HepG2 (cell line): Measurements from ENCODE around the gene TMC8. TPM values are rescaled to one million over a fixed set of nuclear protein-coding genes. Genes with fewer than 3 reads are reported as not detected.

Experiments used
- ETV6 ChIP-seq: sonication (generic); formaldehyde crosslinking; conservative IDR thresholded peaks from 2 replicates; pipeline ENCODE4 v1.4.0; 2020; ENCODE audit warnings: missing genetic modification reagents
- FOXP4 ChIP-seq: sonication (generic); formaldehyde crosslinking; IDR thresholded peaks from 2 replicates; pipeline ENCODE4 v1.4.0; 2020; ENCODE audit warnings: missing genetic modification reagents
- GABPA ChIP-seq, 2 experiments: IDR thresholded peaks; 2 replicates each; pipeline ENCODE4 v1.6.1; 2011 to 2016; ENCODE audit warnings: low read depth in 2 of 2, low read length in 1 of 2, missing biosample characterization in 1 of 2, missing genetic modification characterization in 1 of 2
- HNF1B ChIP-seq: sonication (generic); formaldehyde crosslinking; IDR thresholded peaks from 2 replicates; pipeline ENCODE4 v1.5.1; 2020; ENCODE audit warnings: mild to moderate bottlenecking, moderate library complexity, missing genetic modification reagents
- HOXA5 ChIP-seq: sonication (generic); formaldehyde crosslinking; IDR thresholded peaks from 2 replicates; pipeline ENCODE4 v1.4.0; 2020; ENCODE audit warnings: missing genetic modification reagents
- IRF2 ChIP-seq: IDR thresholded peaks from 2 replicates; pipeline ENCODE4 v1.6.1; 2018; ENCODE audit warnings: missing genetic modification reagents, missing compliant biosample characterization
- MEF2D ChIP-seq: sonication (generic); formaldehyde crosslinking; IDR thresholded peaks from 2 replicates; pipeline ENCODE4 v1.5.1; 2020; ENCODE audit warnings: mild to moderate bottlenecking, missing genetic modification reagents
- NCOA2 ChIP-seq: sonication (generic); formaldehyde crosslinking; IDR thresholded peaks from 2 replicates; pipeline ENCODE4 v1.8.0; 2022; ENCODE audit warnings: inconsistent platforms
- NR2F2 ChIP-seq: IDR thresholded peaks from 2 replicates; pipeline ENCODE4 v1.6.1; 2012; ENCODE audit warnings: low read depth, inconsistent platforms, borderline replicate concordance
- POLR2AphosphoS5 ChIP-seq: IDR thresholded peaks from 2 replicates; pipeline ENCODE4 v1.6.1; 2012; ENCODE audit warnings: low read depth, low read length
- SAP130 ChIP-seq: IDR thresholded peaks from 2 replicates; pipeline ENCODE4 v1.6.1; 2016; ENCODE audit warnings: low read depth
- ZBTB20 ChIP-seq: sonication (generic); formaldehyde crosslinking; IDR thresholded peaks from 2 replicates; pipeline ENCODE4 v1.8.1; 2023; ENCODE audit warnings: missing genetic modification reagents, low read depth, mild to moderate bottlenecking, borderline replicate concordance
- ZFP90 ChIP-seq: sonication (generic); formaldehyde crosslinking; IDR thresholded peaks from 2 replicates; pipeline ENCODE4 v1.8.0; 2022; ENCODE audit warnings: missing genetic modification reagents, mild to moderate bottlenecking, inconsistent platforms, borderline replicate concordance
- ZNF468 ChIP-seq: sonication (generic); formaldehyde crosslinking; IDR thresholded peaks from 2 replicates; pipeline ENCODE4 v1.8.0; 2022; ENCODE audit warnings: mild to moderate bottlenecking, moderate library complexity, missing genetic modification reagents
- ZNF609 ChIP-seq: sonication (generic); formaldehyde crosslinking; IDR thresholded peaks from 2 replicates; pipeline ENCODE4 v1.4.0; 2020; ENCODE audit warnings: mild to moderate bottlenecking, missing genetic modification reagents, borderline replicate concordance
- polyA plus RNA-seq, 8 experiments: library from polyadenylated mRNA; depleted of rRNA in 3 of 8; stranded (reverse) in 7 of 8; unstranded in 1 of 8; fragments of >200 nt; fragmentation: Illumina TruSeq in 4 of 8; extraction: Trizol in 4 of 8; gene quantifications; 2 replicates each; pipeline versions ENCODE4 v1.2.1 to v1.2.3, GENCODE V29; 2011 to 2016; ENCODE audit warnings: low read depth in 4 of 8, missing spikeins in 1 of 8, mixed read lengths in 1 of 8; ENCODE audit not compliant: insufficient read depth in 1 of 8
- total RNA-seq, 5 experiments: library from RNA; depleted of rRNA; stranded (reverse); fragments of >200 nt; fragmentation: Illumina TruSeq; extraction: Trizol; gene quantifications; 2 replicates each; pipeline ENCODE4 v1.2.3, GENCODE V29; 2016; ENCODE audit warnings: low read depth in 1 of 5
- TF ChIP-seq, protein P1 (sequence below): sonication (generic); formaldehyde crosslinking; IDR thresholded peaks from 2 replicates; pipeline ENCODE4 v1.5.0; 2020; ENCODE audit warnings: missing genetic modification reagents
- TF ChIP-seq, protein P2 (sequence below): sonication (generic); formaldehyde crosslinking; IDR thresholded peaks from 2 replicates; pipeline ENCODE4 v1.8.0; 2022; ENCODE audit warnings: missing genetic modification reagents, mild to moderate bottlenecking, inconsistent platforms, borderline replicate concordance

Gene TMC8
- total and polyA plus RNA-seq, 2 of the 13 experiments (the other 11 are each of a cell fraction or from before 2014, with no cell fraction given), result 0.53 to 7.8 TPM

- TF ChIP-seq ZNF609 (CRISPR knock-in tag), result peak; percentile 41; the same call in 1 of the 2 replicates
- TF ChIP-seq FOXP4 (CRISPR knock-in tag), result peak; percentile 65; the same call in 1 of the 2 replicates
- peak; percentile 13; the same call in 1 of the 2 replicates for TF ChIP-seq ZBTB20
- no peak; the same call in 1 of the 2 replicates for TF ChIP-seq ZFP90
- TF ChIP-seq HNF1B (CRISPR knock-in tag), result no peak; the same call in 1 of the 2 replicates
- peak; percentile 63; the same call in 1 of the 2 replicates for TF ChIP-seq IRF2 (CRISPR knock-in tag)
- TF ChIP-seq NCOA2, result 0 out of 2 replicates have a peak, but pooled peaks have one; percentile 10
- TF ChIP-seq ZNF468, result no peak
- TF ChIP-seq HOXA5 (CRISPR knock-in tag), result peak; percentile 22; the same call in 1 of the 2 replicates
- no peak for TF ChIP-seq GABPA (IDR thresholded peaks at IDR 0.05; ENCODE audit: low read depth, low read length)
- peak; percentile 80 for TF ChIP-seq GABPA (CRISPR knock-in tag; IDR thresholded peaks at IDR 0.05; ENCODE audit: low read depth)
- TF ChIP-seq MEF2D (CRISPR knock-in tag), result no peak
- TF ChIP-seq POLR2AphosphoS5, result peak; percentile 46; the same call in 1 of the 2 replicates
- TF ChIP-seq ETV6 (CRISPR knock-in tag), result no peak; the same call in 1 of the 2 replicates
- peak; percentile 26; the same call in 1 of the 2 replicates for TF ChIP-seq NR2F2
- TF ChIP-seq, protein P1, sequence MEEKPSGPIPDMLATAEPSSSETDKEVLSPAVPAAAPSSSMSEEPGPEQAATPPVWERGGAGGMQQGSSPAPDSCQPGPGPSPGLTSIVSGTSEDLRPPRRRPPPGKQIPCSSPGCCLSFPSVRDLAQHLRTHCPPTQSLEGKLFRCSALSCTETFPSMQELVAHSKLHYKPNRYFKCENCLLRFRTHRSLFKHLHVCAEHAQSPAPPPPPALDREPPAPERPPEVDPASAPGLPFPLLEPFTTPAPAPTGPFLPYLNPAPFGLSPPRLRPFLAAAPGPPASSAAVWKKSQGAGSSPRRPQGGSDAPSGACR (CRISPR knock-in tag), result peak; percentile 86
- TF ChIP-seq, protein P2, sequence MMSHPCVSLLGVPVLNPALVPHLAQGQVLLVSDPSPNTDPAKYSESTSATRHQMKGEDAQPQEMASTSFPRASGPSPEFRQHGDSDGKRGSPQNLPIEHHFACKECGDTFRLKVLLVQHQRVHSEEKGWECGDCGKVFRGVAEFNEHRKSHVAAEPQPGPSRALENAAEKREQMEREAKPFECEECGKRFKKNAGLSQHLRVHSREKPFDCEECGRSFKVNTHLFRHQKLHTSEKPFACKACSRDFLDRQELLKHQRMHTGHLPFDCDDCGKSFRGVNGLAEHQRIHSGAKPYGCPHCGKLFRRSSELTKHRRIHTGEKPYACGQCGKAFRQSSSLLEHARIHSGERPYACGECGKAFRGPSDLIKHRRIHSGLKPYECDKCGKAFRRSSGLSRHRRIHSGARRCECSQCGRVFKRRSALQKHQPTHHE (CRISPR knock-in tag), result peak; percentile 11; the same call in 1 of the 2 replicates
- TF ChIP-seq SAP130 (CRISPR knock-in tag), result peak; percentile 81
Measured at GRCh38 chr17:78128551-78129350, 1.8 kb upstream of the TMC8 start, which contains the start of gene TMC6 (continued).
